ENCODE measurements around the gene SLIT3.

DNA sequence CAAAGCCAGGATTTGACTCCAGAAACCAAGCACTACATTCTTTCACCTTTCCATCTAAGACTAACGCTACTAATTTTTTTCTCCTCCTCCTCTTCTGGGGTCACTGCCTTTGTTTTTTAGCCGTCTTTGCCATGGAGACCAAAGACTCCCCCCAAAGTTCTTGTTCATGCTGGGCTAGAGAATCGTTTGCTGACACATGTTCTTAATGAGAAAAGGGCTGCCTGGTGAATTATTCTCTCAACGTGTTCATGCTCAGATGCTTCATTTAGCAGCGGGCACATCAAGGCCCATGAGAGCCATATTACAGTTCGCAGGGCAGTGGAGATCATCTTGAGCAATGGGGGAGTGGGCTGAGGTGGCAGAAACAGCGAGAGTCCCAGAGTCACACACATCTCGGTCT lies 134.9 kb downstream of the SLIT3 start:
- TF ChIP-seq, protein P1, sequence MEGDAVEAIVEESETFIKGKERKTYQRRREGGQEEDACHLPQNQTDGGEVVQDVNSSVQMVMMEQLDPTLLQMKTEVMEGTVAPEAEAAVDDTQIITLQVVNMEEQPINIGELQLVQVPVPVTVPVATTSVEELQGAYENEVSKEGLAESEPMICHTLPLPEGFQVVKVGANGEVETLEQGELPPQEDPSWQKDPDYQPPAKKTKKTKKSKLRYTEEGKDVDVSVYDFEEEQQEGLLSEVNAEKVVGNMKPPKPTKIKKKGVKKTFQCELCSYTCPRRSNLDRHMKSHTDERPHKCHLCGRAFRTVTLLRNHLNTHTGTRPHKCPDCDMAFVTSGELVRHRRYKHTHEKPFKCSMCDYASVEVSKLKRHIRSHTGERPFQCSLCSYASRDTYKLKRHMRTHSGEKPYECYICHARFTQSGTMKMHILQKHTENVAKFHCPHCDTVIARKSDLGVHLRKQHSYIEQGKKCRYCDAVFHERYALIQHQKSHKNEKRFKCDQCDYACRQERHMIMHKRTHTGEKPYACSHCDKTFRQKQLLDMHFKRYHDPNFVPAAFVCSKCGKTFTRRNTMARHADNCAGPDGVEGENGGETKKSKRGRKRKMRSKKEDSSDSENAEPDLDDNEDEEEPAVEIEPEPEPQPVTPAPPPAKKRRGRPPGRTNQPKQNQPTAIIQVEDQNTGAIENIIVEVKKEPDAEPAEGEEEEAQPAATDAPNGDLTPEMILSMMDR (IDR thresholded peaks at IDR 0.05 in 4 of 5, conservative IDR thresholded peaks at IDR 0.05 in 1 of 5), result no peak
- no peak for TF ChIP-seq POLR2A (IDR thresholded peaks at IDR 0.05)

All from gastrocnemius medialis (tissue), 4 donors.